GM21528 (cell line): ENCODE results near the gene TMEM178B.

ENCODE experiments used
- ATAC-seq: cut with Tn5 transposase; IDR thresholded peaks from one replicate; pipeline ENCODE4 v1.9.1; 2021; ENCODE audit warnings: mild to moderate bottlenecking, moderate library complexity; ENCODE audit not compliant: unreplicated experiment, low FRiP score

Gene TMEM178B

DNA sequence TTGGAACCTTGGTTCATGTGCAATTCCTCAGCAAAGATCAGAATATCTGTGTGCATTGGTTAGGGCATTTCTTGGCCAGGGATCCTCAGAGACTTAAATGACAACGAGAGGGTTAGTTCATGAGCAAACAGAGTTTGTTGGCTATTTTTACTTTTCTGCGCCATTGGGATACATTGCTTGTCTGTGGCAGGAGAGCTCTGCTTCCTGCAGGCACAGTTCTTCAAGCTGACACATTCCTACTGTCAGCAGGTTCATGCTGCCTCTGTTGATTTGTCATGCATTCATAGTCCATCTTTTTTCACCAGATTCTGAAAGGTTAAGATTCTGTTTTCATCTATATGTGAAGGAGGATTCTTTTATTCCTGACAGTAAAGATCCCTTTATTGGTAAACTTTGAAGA, 139.4 kb downstream of the TMEM178B start:
- ATAC-seq = no peak

DNA sequence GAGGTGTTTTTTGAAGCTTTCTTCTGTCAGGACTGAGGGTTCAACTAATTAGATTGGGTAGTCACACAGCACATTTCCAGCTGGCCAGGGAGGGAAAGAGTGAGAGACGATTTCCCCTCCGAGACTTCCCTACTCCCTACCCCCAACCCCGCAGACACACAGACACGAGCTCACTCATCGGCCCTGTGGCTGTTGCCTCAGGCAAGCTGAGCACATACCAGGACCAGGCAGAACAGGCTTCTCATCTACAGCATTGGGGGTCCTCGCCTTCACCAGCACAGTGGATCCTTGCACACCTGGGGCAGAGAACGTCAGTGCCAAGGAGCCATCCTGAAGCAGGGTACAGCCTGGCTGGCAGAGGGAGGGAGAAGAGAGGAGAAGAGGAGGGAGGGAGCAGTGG, 144.1 kb downstream of the TMEM178B start:
- ATAC-seq = no peak

DNA sequence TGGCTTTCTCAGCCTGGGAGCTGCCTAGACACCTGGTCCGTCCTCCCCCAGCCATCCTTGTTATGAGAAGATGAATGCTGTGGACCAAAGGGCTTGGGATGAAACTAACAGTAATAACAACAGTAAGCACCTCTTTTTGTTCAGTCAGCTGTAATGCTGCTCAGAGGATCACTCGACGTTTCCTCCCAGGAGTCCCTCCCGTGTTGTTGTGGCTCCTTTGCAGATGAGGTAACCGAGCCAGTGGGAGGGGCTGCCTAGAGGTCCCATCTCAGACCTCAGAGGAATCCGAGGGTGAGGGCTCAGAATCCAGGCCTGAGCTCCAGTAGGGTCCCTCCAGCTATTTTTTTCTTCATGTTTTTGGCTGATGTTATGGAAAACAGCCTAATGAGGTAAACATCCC, 145.1 kb downstream of the TMEM178B start:
- ATAC-seq = no peak

DNA sequence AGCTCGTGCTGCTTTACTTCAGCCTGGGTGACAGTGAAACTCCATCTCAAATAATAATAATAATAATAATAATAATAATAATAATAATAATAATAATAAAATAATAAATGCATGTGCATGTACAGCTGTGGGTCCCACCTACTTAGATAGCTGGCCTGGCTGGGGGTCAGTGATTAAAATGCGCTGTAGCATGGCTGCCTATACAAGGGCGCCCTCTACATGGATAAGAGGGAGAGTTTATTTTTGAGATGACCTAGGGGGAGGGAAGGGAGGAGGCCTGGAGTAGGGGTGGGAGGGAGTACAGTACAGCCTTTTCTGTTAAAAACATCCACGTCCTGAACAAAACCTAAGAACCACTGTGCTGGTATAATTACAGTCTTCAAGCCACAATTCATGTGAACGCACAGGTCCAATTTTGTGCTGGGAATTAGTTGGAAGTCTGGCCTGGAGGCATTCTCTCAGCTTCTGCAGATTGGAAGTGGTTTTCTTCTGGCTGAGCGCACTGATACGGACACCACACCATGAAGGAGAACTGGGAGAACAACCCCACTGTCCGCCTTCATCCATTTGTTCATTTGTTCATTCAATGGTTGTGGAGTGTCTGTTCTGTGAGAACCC, 146.5 kb downstream of the TMEM178B start:
- ATAC-seq = no peak

DNA sequence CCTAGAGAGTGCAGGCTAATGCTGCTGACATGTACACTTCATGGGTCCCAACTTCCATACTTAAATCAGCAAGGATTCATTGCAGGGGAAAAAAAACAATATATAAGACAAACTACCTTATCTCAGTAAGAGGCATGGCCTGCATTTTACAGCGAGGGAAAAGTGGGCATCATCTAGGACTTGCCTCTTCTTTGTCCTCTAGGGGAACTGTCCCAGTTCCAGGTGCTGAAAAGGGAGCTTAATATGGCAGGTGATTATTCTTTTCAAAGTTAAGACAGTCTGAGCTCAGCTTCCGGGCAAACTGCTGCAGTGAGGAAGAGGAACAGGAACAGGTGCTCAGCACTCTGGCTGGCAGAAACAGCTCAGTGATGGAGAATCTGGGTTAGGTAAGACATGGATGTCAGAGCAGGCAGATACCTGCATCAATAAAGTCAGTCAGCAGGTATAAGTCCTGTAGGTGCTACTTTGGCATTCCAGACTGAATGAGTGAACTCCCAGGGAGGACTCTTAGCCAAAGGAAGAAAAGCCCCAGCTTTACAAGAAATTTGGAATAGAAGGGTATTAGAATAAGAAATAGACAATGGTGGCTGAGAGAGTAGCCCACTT, 147.2 kb downstream of the TMEM178B start:
- no peak for ATAC-seq

DNA sequence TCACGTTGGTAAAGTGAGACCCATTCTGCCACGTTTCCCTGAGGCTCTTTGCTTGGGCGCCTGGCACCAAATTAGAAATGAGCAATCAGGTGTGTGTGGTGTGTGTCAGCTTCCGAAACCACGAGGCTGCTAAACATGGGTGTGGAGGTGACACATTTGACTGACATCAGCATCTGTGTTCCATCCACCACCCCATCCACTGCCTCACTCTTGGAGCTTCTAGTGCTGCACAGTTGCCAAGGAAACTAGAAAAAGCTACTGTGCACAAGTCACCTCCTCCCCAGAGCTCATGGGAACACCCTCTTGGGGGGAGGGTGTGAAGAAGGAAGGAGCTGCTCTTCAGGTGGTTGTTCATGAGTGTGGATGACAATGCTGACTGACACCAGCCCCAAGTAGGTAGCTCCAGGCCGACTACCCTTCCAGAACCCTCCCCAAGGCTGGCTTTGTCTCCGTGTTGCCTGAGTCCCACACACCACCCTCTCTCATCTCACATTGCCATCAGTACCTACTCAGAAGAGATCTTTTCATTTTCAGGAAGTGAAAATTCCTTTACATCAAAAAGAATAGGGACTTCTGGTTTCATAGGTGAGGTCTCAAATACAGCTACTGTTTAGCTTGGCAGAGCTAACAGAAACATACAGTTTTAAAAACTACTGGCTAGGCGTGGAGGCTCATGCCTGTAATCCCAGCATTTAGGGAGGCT, 152.2 kb downstream of the TMEM178B start:
- no peak for ATAC-seq

DNA sequence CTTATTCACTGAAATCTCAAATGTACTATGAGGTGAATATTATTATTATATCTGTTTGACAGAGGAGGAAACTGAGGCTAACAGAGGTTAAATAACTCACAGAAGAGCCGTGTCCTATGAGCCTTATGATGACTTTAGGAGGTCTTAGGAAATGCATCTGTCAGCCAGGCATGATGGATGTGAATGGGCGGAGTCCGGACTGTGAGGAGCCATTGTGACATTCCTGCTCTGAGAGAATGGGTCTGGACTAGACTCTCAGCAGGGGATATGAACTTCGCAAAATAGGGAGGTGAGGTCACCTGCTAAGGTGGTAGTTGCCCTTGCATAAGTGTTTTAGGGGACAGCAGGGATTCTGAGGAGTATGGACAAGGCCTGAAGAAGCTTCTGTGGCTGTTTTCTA, 153.6 kb downstream of the TMEM178B start:
- ATAC-seq = no peak

DNA sequence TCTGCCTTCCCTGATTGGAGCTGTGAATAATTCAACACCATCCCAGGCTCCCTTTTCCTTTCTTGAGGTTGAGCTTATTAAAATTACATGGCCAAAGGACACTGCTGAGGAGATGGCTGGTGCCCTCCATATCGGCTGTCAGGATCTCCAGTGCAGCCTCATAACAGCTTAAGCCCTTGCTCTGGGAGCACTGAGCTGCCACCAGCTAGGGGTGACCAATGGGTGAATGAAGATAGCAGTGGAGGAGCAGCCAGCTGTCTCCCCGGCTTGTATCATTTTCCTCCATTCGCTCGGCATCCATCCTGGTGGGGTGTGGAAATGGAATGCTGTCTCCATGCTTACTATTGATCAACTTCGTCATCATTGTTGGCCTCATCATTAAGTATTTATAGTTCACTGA, 154.6 kb downstream of the TMEM178B start:
- no peak for ATAC-seq

DNA sequence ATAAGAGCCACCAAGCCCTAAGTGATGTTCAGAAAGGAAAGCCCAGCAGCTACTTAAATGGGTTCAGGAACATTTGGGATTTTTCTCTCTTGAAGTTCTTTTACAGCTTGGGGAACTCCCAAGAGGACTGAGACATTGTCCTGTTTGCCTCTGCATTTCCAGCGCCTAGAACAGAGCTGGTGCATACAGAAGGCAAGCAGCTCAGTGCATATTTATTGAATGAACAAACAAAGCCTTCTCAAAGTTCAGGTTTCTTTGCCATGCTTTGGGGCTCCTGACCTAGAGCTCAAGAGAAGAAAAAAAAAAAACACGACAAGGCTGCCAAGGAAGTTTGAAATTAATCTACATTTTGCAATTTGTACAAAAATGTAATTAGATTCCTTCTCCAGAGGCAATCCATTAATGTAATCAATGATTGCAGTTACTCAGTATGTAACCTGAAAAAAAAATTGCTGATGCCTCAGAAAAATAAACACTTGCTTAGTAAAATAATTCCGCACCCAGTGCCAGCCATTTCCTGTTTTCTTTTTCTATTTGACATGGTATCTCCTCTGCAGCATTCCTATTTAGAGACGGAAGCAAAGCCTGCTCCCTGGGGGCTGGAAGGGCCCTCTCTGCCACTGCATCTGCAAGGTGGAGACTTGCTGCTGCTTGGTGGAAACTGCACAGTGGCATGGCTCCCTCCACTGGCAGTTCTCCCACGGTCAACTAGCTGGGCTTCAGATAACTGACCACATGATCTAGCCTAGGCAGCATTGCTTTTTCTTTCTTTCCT, 157.3 kb downstream of the TMEM178B start:
- ATAC-seq = no peak

DNA sequence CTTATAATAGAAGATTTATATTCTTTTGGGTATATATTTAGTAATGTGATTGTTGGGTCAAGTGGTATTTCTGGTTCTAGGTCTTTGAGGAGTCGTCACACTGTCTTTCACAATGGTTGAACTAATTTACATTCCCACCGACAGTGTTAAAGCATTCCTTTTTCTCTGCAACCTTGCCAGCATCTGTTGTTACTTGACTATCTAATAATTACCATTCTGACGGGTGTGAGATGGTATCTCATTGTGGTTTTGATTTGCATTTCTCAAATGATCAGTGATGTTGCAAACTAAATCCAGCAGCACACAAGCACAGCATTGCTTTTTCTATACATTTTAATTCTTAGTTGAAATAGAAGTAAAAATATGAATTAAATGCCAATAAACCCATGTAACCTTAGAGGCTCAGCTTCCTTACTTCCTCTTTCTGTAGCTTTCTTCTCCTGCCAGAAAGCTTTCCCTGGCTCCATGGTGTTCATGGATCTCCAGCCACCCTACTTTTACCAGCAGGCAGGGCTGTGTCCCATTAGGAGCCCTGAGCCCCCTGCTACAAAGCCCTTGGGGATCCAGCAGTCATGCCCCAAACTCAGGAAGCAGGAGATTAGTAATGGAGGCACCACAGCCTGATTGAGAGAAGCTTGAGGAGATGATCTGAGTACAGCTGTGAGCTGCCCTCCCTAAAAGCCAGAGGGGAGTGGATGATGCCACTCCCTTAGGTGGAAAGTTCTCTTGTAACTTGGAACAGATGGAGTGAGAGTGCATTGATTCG, 158.6 kb downstream of the TMEM178B start:
- ATAC-seq = no peak

DNA sequence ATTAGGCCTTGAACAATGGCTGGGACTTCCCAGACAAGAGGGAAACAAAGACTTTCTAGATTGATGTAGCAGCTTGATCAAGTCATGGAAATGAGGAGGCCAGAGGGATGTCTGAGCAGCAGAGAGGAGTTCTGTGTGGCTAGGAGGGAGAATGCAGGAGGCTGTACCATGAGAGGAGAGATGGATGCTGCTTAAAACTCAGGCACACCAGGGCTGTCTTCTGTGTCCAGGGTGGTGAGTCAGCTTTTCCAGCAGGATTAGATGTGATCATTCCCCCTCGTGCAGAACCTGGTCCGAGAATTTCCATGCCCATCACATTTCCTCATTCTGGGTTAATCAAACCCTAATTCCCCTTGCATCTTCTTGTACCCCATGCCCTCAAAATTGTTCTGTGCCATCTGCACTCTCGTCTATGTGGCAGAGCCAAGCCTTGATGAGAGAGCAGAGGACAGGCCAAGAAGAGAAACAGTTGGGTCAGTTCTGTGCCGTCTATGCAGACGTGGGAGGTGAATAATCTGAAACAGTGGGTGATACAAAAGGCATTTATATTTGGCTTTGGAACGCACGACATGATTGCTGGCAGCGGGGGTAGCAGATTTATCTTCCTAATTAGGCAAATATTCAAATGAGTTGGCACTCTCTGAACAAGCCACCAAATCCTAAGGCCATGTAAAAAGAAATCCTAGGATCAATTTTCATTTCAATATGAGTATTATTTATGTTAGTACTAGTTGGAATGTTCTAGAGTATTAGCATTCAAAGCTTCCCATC, 160.7 kb downstream of the TMEM178B start:
- ATAC-seq = no peak

DNA sequence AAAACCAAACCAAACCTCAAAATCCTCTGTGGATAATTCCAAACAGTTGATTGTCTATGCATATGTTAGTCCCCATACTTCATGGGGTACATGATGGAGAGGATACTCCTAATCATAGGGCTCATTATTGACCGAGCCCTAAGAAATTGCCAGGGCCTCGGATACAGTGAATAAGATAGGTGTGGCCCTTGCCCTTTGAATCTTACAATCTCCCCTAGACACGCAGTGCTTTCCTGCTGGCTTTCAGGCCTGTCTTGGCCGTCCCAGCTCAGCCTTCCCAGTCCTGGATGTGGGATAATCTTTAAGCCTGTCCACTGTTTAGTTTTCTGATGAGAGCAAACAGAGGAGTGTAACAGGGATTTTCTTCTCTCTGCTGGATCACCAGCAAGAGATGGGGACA, 161.8 kb downstream of the TMEM178B start:
- no peak for ATAC-seq

DNA sequence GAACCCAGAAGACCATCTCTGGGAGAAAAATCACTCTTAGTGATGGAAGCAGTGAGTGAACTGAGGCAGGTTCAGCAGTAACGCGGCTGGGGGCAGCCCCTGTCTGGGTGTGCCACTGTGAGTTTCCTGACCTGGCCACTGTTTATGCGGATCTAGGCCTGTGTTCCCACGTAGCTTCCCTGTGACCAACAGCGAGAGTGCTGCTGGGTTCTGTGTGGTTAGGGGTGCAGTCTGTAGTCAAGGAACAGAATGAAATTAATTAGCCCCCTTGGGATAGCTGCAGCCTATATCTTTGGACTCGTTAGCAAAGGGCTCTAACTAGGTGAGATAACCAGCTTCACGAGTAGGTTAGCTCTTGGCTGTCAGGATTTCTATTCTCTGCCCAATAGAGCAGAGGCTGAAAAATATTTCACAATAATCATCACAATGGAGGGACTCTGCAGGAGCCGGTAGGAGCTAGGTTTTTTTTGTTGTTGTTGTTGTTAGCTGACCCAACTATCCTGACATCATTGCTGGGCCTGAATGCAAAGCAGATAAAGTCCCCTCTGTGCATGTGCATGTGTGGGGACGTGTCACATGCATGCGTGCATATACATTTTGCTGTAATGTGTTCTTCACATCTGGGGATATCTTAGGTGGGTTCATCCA, 164.9 kb downstream of the TMEM178B start:
- no peak for ATAC-seq

DNA sequence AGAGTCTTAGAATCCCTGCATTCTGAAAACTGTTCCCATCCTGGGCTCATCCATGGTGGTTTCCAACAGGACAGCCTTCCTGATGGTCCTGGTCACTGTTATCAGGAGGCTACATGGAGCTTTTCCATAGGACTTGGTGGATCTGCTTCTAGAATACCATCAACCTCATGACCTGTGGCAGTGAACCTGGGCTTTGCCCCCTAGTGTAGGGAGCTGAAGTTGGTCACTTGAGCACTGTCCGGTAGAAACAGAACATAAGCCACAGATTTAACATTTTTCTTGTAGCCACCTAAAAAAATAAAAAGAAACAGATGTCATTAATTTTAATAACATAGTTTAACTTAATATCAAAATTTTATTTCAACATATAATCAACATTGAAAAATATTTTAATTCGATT, 165.8 kb downstream of the TMEM178B start:
- ATAC-seq = no peak

DNA sequence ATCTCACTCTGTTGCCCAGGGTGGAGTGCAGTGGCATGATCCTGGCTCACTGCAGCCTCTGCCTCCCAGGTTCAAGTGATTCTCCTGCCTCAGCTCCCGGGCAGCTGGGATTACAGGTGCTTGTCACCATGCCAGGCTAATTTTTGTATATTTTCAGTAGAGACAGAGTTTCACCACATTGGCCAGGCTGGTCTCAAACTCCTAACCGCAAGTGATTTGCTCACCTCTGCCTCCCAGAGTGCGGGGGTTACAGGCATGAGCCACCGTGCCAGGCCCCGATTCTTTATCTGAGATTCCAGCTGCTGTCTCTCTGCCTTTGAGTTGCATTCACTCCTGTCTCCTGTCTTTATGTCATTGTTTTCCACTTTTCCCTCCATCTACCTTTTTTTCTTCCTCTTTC, 168.7 kb downstream of the TMEM178B start:
- no peak for ATAC-seq

DNA sequence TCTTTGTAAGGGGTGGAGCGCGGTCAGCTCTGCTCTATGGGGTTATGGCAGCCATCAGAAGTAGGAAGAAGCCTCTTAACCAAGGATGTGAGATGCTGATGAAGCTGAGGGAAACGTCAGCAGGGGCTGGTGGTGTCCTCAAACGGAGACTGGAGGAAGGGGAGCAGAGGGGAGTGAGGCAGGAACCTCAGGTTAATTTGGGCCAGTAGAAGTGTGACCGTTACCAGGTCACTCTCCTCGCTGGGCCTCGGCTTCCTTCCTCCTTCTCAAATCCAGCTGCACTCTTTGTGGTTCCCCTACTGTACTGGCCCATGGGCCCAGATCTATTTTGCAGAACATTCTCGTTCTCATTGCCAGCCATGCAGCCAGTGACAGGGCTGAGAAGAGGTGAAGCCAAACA, 169.5 kb downstream of the TMEM178B start:
- no peak for ATAC-seq

DNA sequence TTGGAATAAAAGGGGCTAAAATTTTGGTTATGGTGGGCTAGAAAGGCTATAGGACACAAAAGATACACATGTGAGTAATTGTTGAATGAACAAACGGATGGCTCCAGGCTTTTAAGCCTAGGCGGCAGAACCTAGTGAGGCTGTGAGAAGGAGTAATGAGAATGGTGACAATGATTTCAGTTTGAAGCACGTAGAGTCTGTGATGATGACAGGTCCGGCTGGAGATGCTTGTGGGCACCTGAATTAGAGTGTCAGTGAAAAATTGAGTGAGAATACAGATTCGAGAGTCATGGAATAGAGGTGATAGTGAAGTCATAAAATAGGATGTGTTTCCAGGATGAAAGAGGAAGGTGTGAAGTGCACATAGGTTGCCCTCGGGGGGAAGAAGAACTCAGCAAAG, 170.6 kb downstream of the TMEM178B start:
- no peak for ATAC-seq

DNA sequence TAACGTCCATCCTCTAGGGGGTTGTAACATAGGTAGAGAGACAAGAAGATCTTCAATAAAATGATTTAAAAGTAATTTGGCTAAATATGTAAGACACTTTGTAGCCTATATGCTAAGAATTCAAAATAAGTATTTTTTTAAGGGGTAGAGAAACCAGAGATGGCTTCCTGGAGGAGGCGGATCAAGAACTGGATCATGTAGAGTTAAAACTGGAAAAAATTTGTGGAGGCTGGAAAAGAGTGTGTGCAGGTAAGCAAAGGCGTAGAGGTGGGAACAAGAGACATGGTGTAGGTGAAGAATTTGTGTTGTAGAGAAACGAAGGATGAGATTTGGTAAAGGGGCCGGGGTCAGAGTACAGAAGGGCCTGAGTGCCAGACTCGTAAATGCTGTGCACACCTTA, 172.6 kb downstream of the TMEM178B start:
- no peak for ATAC-seq

DNA sequence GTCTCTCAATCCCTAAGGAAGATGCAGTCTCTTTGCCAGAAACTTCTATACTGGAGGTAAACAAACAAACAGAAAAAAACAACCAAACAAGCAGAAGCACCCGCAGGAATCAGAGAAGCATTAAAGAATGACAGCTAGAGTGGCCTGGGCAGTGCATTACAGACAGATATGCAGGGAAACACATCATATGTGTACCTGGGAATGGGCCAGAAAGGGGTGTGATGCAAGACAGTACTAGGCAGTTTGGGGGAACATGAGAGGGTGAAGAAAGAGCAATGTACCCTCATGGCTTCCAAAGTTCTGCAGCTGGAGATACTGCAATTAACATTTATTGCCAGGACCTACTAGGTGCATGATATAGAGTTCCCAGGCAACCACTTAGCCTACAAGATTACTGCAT, 177.3 kb downstream of the TMEM178B start:
- ATAC-seq = no peak
